ENCODE measurements around the gene TSC22D3. TPM values are rescaled to one million over a fixed set of nuclear protein-coding genes. Genes with fewer than 3 reads are reported as not detected.

Gene TSC22D3
- total RNA-seq, result 100 to 1,000 TPM; 191 to 474 (median 350) TPM
- 100 to 1,000 TPM; 132 to 226 (median 146) TPM for polyA plus RNA-seq
- long read RNA-seq, donor 1, transcript TSC22D3-205 (3 exons, 1,812 nt), result minor isoform, 9 of 177 reads
- long read RNA-seq, donor 1, transcript TSC22D3-208 (2 exons, 576 nt), result minor isoform, 6 of 177 reads
- long read RNA-seq, donor 1, transcript TSC22D3-206 (3 exons, 2,027 nt), result major isoform, 128 of 177 reads
- long read RNA-seq, donor 1, transcript TSC22D3-203 (3 exons, 2,266 nt), result minor isoform, 28 of 177 reads
- long read RNA-seq, donor 1, partial matches to known transcripts, result 0 of 177 reads
- long read RNA-seq, donor 1, other reads (novel, unspliced or antisense), result 0 of 177 reads
- long read RNA-seq, donor 2, transcript TSC22D3-208 (2 exons, 576 nt), result minor isoform, 5 of 129 reads
- long read RNA-seq, donor 2, transcript TSC22D3-206 (3 exons, 2,027 nt), result major isoform, 102 of 129 reads
- long read RNA-seq, donor 2, transcript TSC22D3-203 (3 exons, 2,266 nt), result minor isoform, 17 of 129 reads
- long read RNA-seq, donor 2, partial matches to known transcripts, result 0 of 129 reads
- long read RNA-seq, donor 2, other reads (novel, unspliced or antisense), result 0 of 129 reads
- long read RNA-seq, donor 3, transcript TSC22D3-203 (3 exons, 2,266 nt), result minor isoform, 17 of 121 reads
- long read RNA-seq, donor 3, transcript TSC22D3-206 (3 exons, 2,027 nt), result major isoform, 94 of 121 reads
- long read RNA-seq, donor 3, transcript TSC22D3-205 (3 exons, 1,812 nt), result minor isoform, 8 of 121 reads
- long read RNA-seq, donor 3, partial matches to known transcripts, result 0 of 121 reads
- long read RNA-seq, donor 3, other reads (novel, unspliced or antisense), result 0 of 121 reads
- long read RNA-seq, donor 4, transcript TSC22D3-206 (3 exons, 2,027 nt), result major isoform, 185 of 264 reads
- long read RNA-seq, donor 4, transcript TSC22D3-202 (3 exons, 1,216 nt), result minor isoform, 5 of 264 reads
- long read RNA-seq, donor 4, transcript TSC22D3-205 (3 exons, 1,812 nt), result minor isoform, 8 of 264 reads
- long read RNA-seq, donor 4, transcript TSC22D3-203 (3 exons, 2,266 nt), result minor isoform, 45 of 264 reads
- long read RNA-seq, donor 4, partial matches to known transcripts, result 1 of 264 reads
- long read RNA-seq, donor 4, other reads (novel, unspliced or antisense), result 15 of 264 reads
- long read RNA-seq, donor 5, transcript TSC22D3-205 (3 exons, 1,812 nt), result minor isoform, 14 of 829 reads
- long read RNA-seq, donor 5, transcript TSC22D3-203 (3 exons, 2,266 nt), result minor isoform, 143 of 829 reads
- long read RNA-seq, donor 5, transcript TSC22D3-208 (2 exons, 576 nt), result minor isoform, 34 of 829 reads
- long read RNA-seq, donor 5, transcript TSC22D3-206 (3 exons, 2,027 nt), result major isoform, 555 of 829 reads
- long read RNA-seq, donor 5, partial matches to known transcripts, result 1 of 829 reads
- long read RNA-seq, donor 5, other reads (novel, unspliced or antisense), result 59 of 829 reads
- long read RNA-seq, donor 6, transcript TSC22D3-206 (3 exons, 2,027 nt), result major isoform, 97 of 135 reads
- long read RNA-seq, donor 6, transcript TSC22D3-203 (3 exons, 2,266 nt), result minor isoform, 19 of 135 reads
- long read RNA-seq, donor 6, partial matches to known transcripts, result 0 of 135 reads
- long read RNA-seq, donor 6, other reads (novel, unspliced or antisense), result 9 of 135 reads
- long read RNA-seq, donor 7, transcript TSC22D3-206 (3 exons, 2,027 nt), result major isoform, 55 of 69 reads
- long read RNA-seq, donor 7, transcript TSC22D3-203 (3 exons, 2,266 nt), result minor isoform, 9 of 69 reads
- long read RNA-seq, donor 7, partial matches to known transcripts, result 0 of 69 reads
- long read RNA-seq, donor 7, other reads (novel, unspliced or antisense), result 0 of 69 reads
- long read RNA-seq, donor 8, transcript TSC22D3-206 (3 exons, 2,027 nt), result major isoform, 172 of 213 reads
- long read RNA-seq, donor 8, transcript TSC22D3-205 (3 exons, 1,812 nt), result minor isoform, 8 of 213 reads
- long read RNA-seq, donor 8, transcript TSC22D3-203 (3 exons, 2,266 nt), result minor isoform, 27 of 213 reads
- long read RNA-seq, donor 8, partial matches to known transcripts, result 0 of 213 reads
- long read RNA-seq, donor 8, other reads (novel, unspliced or antisense), result 0 of 213 reads
- long read RNA-seq, donor 9, transcript TSC22D3-205 (3 exons, 1,812 nt), result minor isoform, 5 of 123 reads
- long read RNA-seq, donor 9, transcript TSC22D3-203 (3 exons, 2,266 nt), result minor isoform, 14 of 123 reads
- long read RNA-seq, donor 9, transcript TSC22D3-206 (3 exons, 2,027 nt), result major isoform, 98 of 123 reads
- long read RNA-seq, donor 9, partial matches to known transcripts, result 0 of 123 reads
- long read RNA-seq, donor 9, other reads (novel, unspliced or antisense), result 0 of 123 reads
- long read RNA-seq, donor 10, transcript TSC22D3-205 (3 exons, 1,812 nt), result minor isoform, 11 of 86 reads
- long read RNA-seq, donor 10, transcript TSC22D3-203 (3 exons, 2,266 nt), result minor isoform, 9 of 86 reads
- long read RNA-seq, donor 10, transcript TSC22D3-206 (3 exons, 2,027 nt), result major isoform, 63 of 86 reads
- long read RNA-seq, donor 10, partial matches to known transcripts, result 0 of 86 reads
- long read RNA-seq, donor 10, other reads (novel, unspliced or antisense), result 0 of 86 reads

GRCh38 chrX:107775734-107776511, at the start of gene TSC22D3:
Gene TSC22D3 (minus strand): TSS chrX:107775787. CDS start chrX:107775419, 368 bp downstream.
- no peaks in the 10 kb centered on the region for H3K4me1 ChIP-seq (replicated peaks in 1 of 2)
- WGBS, 4 donors, result 0 to 32% (median 10%) methylated on average over 10 to 57 of the region's 59 CpGs
- H3K9me3 ChIP-seq (replicated peaks in 1 of 3), result no peaks in the 10 kb centered on the region
- H3K27ac ChIP-seq, result peak within 1 kb of the TSS; percentile 53 to 89 (median 78)
- DNase-seq, result peak; percentile 77 to 92 (median 88)
- H3K27me3 ChIP-seq, result peaks cover 16% of the 10 kb centered on the region
- H3K36me3 ChIP-seq (replicated peaks in 1 of 2), result no peaks in the 10 kb centered on the region
- intact Hi-C loops (cut with DNase I), result loop anchor here (5.0 to 10.0 kb wide), 4 partner anchors 59 to 111 kb away; no protein-coding TSS in a partner anchor
- TF ChIP-seq POLR2A (IDR thresholded peaks at IDR 0.05) (peak in 1 of 2 donors; percentile 83), CTCF (IDR thresholded peaks at IDR 0.05) (peak in 1 of 6 experiments; percentile 23)
- H3K4me3 ChIP-seq, result peak within 1 kb of the TSS; percentile 24 to 69 (median 40)

- H3K27ac ChIP-seq, result no peak overlapping the region
- no peak for DNase-seq
- H3K27me3 ChIP-seq, result no peaks in the 10 kb centered on the region
- no peaks in the 10 kb centered on the region for H3K36me3 ChIP-seq (replicated peaks in 1 of 2)
- WGBS, 4 donors, result 34 to 50% (median 43%) methylated on average over 1 of the region's 1 CpG
- peaks cover 0 to 9% (median 0%) of the 10 kb centered on the region in 3 donors for H3K9me3 ChIP-seq (replicated peaks in 1 of 3)
- no peaks in the 10 kb centered on the region for H3K4me1 ChIP-seq (replicated peaks in 1 of 2)
- no peak overlapping the region for H3K4me3 ChIP-seq
- no peak for TF ChIP-seq POLR2A (IDR thresholded peaks at IDR 0.05)
- intact Hi-C loops (cut with DNase I), result no loop called here
Measured at GRCh38 chrX:107823456-107823855, 47.9 kb upstream of the TSC22D3 start.

GRCh38 chrX:107823042-107823441, 47.5 kb upstream of the TSC22D3 start:
- Histone ChIP-seq H3K27me3 (no peaks in the 10 kb centered on the region), H3K9me3 (replicated peaks in 1 of 3) (peaks cover 0 to 9% (median 0%) of the 10 kb centered on the region in 3 donors), H3K4me1 (replicated peaks in 1 of 2) (no peaks in the 10 kb centered on the region), H3K36me3 (replicated peaks in 1 of 2) (no peaks in the 10 kb centered on the region), H3K4me3 (no peak overlapping the region), H3K27ac (no peak overlapping the region)
- no peak for DNase-seq
- intact Hi-C loops (cut with DNase I), result no loop called here
- 79 to 93% (median 84%) methylated on average over 2 of the region's 2 CpGs for WGBS, 4 donors
- no peak for TF ChIP-seq CTCF (IDR thresholded peaks at IDR 0.05)
- TF ChIP-seq POLR2A (IDR thresholded peaks at IDR 0.05), result no peak
